CD4-positive, alpha-beta T cell treated with Interleukin-15 for 4 hours (primary cell): ENCODE results near the gene TMEM215.
"Not testable (repeated sequence)": the region's sequence is repeated elsewhere in the genome, so short reads cannot be mapped to it uniquely, and the experiment has no call there.

Experiments
- DNase-seq: peaks from one replicate; pipeline ENCODE4 v3.0.0-alpha.2; 2020; ENCODE audit warnings: low spot score

Gene TMEM215

GRCh38 chr9:32783168-32783891, at the start of gene TMEM215:
Gene TMEM215 (plus strand): TSS chr9:32783540. CDS start chr9:32784184, 644 bp downstream.
- DNase-seq = no peak

DNA sequence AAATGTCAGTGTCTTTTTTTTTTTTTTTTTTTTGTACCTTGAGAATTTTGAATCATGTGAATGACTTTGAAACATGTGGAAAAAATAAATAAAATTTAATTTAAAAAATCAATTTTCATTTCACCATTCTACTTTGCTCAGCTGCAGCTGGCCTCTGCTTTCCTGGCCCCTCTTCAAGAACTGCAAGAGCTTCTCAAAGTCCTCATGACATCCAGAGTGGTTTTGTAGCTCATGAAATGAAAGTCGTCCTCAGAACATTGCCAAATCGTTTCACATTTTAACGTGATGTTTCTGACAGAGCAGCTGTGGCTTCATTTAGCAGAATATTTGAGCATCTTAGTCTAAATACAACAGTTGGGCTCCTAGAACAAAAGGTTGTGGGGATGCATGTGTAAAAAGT, 47.9 kb upstream of the TMEM215 start:
- no peak for DNase-seq

DNA sequence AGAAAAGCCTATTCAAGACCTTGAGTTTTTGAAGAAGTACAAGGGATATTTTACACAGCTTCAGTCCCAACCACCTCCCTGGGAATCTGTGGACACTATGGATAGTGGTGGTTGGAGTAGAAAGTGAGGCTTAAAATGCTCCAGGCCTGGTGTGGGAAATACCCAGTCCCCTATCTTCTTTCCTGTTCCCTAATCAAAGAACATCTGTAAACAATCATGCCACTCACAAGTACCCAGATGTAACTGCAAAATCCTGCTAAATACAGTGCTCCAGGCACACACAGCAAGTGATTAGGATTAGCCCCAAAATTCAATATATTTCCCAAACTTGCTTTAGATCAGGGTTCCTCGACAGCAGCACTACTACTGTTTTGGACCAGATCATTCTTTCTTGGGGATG, 46.0 kb upstream of the TMEM215 start:
- no peak for DNase-seq

DNA sequence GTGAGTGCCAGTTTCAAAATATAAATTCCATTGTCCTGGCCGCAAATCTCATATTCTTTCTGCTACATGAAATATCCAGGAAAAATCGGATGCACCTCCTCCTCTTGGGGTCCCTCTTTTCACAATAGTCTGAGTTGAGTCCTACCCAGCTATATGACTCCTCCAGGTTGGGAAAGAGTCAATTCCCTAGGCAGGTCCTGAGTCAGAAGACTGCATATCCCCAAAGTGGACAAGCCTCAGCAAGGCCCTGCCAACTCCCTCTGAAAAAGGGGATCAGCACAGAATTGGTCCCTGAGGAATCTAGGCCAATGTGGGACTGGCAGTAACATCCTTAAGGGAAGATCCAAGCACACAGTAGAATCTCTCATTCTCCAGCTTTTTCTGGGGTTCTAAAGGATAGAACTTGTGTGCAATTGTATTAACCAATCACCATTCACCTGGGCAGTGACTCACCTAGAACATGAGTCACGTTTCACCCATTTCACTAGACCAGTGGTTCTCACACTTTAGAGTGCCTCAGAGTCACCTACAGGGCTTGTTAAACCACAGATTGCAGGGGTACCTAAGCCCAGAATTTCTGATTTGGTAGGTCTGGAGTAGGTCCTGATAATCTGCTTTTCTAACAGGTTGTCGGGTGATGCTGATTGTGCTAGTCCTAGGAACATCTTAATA, 44.7 kb upstream of the TMEM215 start:
- DNase-seq = no peak

DNA sequence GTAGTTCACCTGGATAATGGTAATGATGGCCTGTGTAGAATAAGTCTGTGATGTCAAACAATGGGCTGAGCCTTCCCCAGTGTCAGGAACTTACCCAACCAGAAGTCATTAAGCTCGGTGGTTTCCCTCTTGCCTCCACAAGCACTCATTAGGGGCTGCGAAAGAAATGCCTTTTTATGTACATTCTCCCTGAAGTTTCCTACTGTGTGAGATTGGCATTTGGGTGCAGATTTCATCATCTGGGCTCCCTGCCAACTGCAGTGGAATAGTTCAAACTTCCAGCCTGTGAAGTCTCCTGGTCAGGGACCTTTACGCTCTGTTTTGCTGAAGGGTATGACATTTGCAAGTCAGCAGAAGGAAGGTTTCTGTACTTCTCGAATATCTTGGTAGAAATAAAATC, 41.6 kb upstream of the TMEM215 start:
- no peak for DNase-seq

- DNase-seq = no peak
Measured at GRCh38 chr9:32742296-32742695, 41.0 kb upstream of the TMEM215 start.

DNA sequence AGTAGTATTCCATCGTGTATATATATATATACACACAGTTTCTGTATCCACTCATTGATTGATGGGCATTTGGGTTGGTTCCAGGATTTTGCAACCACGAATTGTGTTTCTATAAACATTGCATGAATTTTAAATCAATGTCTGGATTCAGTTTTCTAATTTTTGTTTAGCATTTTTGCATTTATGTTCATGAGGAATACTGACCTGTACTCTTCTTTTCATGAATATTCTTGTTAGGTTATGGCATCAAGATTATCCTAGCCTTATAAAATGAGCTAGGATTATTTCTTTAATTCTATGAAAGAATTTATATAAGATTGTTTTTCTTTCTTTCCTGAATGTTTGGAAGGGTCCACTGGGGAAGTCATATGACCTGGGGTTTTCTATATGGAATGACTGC, 35.3 kb upstream of the TMEM215 start:
- no peak for DNase-seq

DNA sequence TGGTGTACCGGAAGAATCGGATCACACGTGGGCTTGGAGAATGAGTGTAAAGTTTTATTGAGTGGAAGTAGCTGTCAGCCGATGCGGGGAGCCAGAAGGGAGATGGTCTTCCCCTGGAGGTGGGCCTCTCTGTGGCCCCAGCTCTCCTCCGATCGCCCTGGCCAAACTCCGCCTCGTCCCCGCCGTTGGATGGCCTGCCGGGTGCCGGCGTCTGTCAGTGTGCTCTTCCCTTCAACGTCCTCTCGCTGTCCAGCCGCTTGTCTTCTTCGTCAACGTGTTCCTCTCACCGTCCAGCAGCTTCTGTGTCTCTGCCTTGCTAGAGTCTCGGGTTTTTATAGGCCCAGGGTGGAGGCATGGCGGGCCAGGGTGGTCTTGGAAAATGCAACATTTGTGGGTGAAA, 27.6 kb upstream of the TMEM215 start:
- DNase-seq = no peak

DNA sequence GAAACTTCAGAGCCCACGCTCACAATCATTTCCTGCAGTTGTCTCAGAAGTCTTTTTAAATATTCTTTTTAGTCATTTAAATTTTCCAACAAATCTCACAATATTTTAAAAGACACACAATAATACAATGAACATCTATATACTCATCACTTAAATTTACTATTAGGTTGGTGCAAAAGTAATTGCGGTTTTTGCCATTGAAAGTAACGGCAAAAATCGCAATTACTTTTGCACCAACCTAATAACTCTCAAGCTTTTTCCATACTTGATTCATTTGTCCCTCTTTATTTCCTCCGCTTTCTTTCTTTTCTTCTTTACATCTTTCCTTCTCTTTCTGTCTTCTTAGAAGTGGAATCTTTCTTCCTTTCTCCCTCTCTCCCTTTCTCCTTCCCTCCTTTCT, 19.2 kb upstream of the TMEM215 start:
- DNase-seq = no peak

GRCh38 chr9:32775283-32775682, 8.1 kb upstream of the TMEM215 start:
- DNase-seq = no peak

GRCh38 chr9:32776201-32776600, 7.1 kb upstream of the TMEM215 start:
- DNase-seq = no peak

GRCh38 chr9:32782476-32783167, 718 bp upstream of the TMEM215 start:
- no peak for DNase-seq

- DNase-seq = no peak
Measured at GRCh38 chr9:32787816-32788215, 4.5 kb downstream of the TMEM215 start.

GRCh38 chr9:32796015-32796414, 12.7 kb downstream of the TMEM215 start:
- DNase-seq = not testable (repeated sequence)

GRCh38 chr9:32801530-32801929, 18.2 kb downstream of the TMEM215 start:
- DNase-seq = no peak

DNA sequence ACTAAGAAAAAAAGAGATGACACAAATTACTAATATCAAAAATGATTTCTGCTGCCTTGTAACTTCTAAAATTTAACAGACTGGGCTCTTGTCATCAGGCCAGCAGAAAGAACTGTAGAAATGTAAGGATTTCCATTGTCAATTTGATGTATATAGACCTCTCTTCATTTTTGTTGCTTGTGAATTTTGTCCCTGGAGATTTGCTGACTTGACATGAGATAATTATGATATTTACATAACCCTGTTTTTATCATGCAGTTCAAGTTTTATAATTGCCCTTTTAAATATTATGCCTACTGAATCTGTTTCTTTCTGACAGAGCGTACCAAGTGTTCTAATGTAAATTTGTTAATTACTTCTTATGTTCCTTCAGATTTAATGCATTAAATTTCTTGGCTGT, 23.9 kb downstream of the TMEM215 start:
- DNase-seq = no peak

- no peak for DNase-seq
Measured at GRCh38 chr9:32811246-32811645, 27.9 kb downstream of the TMEM215 start.

GRCh38 chr9:32820322-32820721, 37.0 kb downstream of the TMEM215 start:
- no peak for DNase-seq

GRCh38 chr9:32823101-32823500, 39.8 kb downstream of the TMEM215 start:
- no peak for DNase-seq

- no peak for DNase-seq
Measured at GRCh38 chr9:32823551-32823950, 40.2 kb downstream of the TMEM215 start.

DNA sequence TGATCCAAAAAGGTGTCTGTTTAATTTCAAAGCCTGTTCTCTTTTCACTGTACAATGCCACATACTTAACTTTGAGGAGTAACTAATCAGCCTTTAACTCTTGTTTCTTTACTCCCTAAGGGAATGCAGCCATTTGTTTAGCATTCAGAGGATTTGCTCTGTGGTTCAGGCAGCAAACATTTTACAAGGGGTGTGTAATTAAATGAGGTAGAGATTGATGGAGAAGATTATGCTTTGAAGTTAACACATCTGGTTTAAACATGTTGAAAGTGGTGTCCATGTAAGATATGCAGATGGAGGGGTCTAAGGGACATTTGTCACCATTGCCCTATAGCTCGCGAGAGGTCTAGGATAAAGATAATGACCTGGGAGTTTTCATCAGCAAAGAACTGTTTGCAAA, 41.9 kb downstream of the TMEM215 start:
- no peak for DNase-seq

- no peak for DNase-seq
Measured at GRCh38 chr9:32828861-32829260, 45.5 kb downstream of the TMEM215 start.

DNA sequence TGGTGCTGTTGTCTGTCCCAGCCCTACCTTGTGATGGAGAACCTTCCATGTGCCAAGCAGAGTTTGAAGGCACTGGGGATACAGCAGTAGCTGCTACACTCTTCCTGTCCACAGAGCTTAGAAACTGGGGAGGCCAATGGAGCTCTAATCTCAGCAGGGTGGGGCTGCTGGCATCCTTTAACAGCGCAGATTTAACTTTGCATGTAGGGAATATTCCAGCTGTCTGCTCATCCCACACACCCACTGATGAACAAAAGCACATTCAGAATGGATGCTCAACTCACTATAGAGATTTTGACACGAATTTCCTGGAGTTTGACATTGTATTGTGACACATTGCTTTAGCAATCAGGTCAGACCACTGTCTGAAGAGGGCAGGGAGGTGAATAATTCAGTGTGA, 49.0 kb downstream of the TMEM215 start:
- DNase-seq = no peak
